Measurements from ENCODE around the gene RASEF. TPM values are rescaled to one million over a fixed set of nuclear protein-coding genes. Genes with fewer than 3 reads are reported as not detected.

Gene RASEF
- total RNA-seq, 1 experiment from 2014 or later: 2.2 TPM

DNA sequence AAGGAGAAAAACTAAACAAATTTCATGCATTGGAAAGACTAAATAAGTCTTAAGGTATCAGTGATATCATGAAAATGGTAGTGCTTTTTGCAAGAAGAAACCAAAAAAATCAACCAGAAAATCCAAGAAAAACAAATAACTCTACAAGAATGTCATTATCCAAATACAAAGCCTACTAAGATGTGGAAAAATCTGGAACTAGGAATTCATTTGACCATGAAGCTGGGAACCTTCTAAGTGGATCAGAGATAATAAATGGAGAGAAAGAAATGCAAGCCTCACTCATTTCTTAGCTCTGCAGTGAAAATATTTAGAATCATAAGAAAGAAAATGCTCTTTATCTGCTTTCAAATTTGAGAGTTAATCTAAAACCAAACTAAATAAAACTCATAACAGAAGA is 51.3 kb downstream of the RASEF start:
- Histone ChIP-seq H4K5ac (ENCODE audit: insufficient read length, low read depth, low read length) (no peak overlapping the region), H3K9me3 (ENCODE audit: control insufficient read depth, low read depth, low read length) (no peaks in the 10 kb centered on the region), H2BK15ac (ENCODE audit: low read depth, low read length) (no peak overlapping the region), H3T11ph (ENCODE audit: low read length) (no peak overlapping the region), H3K14ac (ENCODE audit: insufficient read depth, low read length) (no peak overlapping the region), H3K27me3 (ENCODE audit: insufficient read depth, low read length) (no peaks in the 10 kb centered on the region), H2BK20ac (ENCODE audit: low read depth, low read length, poor library complexity, severe bottlenecking) (no peak overlapping the region), H2BK120ac (ENCODE audit: low read depth, low read length, poor library complexity, severe bottlenecking) (no peak overlapping the region), H2BK12ac (ENCODE audit: insufficient read length, low read depth, low read length) (no peak overlapping the region), H3K23ac (ENCODE audit: insufficient read length, low read depth, low read length) (no peak overlapping the region), H4K8ac (replicated peaks; ENCODE audit: insufficient read length, low read depth, low read length) (no peak overlapping the region), H3K4me2 (ENCODE audit: insufficient read depth, insufficient read length, low read length) (no peak overlapping the region), H3K56ac (ENCODE audit: insufficient read length, low read depth, low read length) (no peak overlapping the region), H4K91ac (ENCODE audit: insufficient read length, low read depth, low read length) (no peak overlapping the region), H4K20me1 (ENCODE audit: control insufficient read depth, insufficient read depth, insufficient read length) (no peaks in the 10 kb centered on the region), H3K79me1 (ENCODE audit: insufficient read depth, low read depth, low read length, poor library complexity, severe bottlenecking) (no peaks in the 10 kb centered on the region), H3K23me2 (ENCODE audit: insufficient read length, low read depth, low read length, poor library complexity, severe bottlenecking) (no peaks in the 10 kb centered on the region), H2AK5ac (ENCODE audit: insufficient read length, low read length) (no peak overlapping the region), H2BK5ac (ENCODE audit: insufficient read length, low read length) (no peak overlapping the region), H3K18ac (ENCODE audit: insufficient read length, low read depth, low read length) (no peak overlapping the region), H2AFZ (ENCODE audit: low read length) (no peak overlapping the region), H3K4me1 (ENCODE audit: insufficient read depth, low read length) (peaks cover 5% of the 10 kb centered on the region; the same call in 1 of the 2 replicates), H3K9ac (ENCODE audit: extremely low read depth, insufficient read length, low read length) (no peak overlapping the region), H3K4ac (ENCODE audit: low read depth, low read length) (no peak overlapping the region), H3K79me2 (ENCODE audit: insufficient read depth, low read length) (no peaks in the 10 kb centered on the region), H3K27ac (ENCODE audit: insufficient read length, low read depth, low read length) (no peak overlapping the region)
- peaks cover 9 to 13% of the 10 kb centered on the region in 2 experiments for H3K4me1 Mint-ChIP-seq
- no peak overlapping the region for H3K4me3 Mint-ChIP-seq
- no peaks in the 10 kb centered on the region for H3K27me3 Mint-ChIP-seq (ENCODE audit: low read depth)
- no peaks in the 10 kb centered on the region; a peak in 1 of 5 replicates for H3K9me3 Mint-ChIP-seq
- TF ChIP-seq, protein P1, sequence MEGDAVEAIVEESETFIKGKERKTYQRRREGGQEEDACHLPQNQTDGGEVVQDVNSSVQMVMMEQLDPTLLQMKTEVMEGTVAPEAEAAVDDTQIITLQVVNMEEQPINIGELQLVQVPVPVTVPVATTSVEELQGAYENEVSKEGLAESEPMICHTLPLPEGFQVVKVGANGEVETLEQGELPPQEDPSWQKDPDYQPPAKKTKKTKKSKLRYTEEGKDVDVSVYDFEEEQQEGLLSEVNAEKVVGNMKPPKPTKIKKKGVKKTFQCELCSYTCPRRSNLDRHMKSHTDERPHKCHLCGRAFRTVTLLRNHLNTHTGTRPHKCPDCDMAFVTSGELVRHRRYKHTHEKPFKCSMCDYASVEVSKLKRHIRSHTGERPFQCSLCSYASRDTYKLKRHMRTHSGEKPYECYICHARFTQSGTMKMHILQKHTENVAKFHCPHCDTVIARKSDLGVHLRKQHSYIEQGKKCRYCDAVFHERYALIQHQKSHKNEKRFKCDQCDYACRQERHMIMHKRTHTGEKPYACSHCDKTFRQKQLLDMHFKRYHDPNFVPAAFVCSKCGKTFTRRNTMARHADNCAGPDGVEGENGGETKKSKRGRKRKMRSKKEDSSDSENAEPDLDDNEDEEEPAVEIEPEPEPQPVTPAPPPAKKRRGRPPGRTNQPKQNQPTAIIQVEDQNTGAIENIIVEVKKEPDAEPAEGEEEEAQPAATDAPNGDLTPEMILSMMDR (conservative IDR thresholded peaks at IDR 0.05): no peak
- H3K27ac Mint-ChIP-seq: no peak overlapping the region
- DNase-seq: no peak
- H3K36me3 Mint-ChIP-seq (ENCODE audit: insufficient read depth in 1 of 3, low read depth in 3 of 3): no peaks in the 10 kb centered on the region

Measured in H9 (cell line).